HG02885 (cell line): ENCODE results near the gene TEKT5.

ENCODE experiments used
- ATAC-seq: cut with Tn5 transposase; IDR thresholded peaks from one replicate; pipeline ENCODE4 v1.9.1; 2021; ENCODE audit warnings: mild to moderate bottlenecking; ENCODE audit not compliant: unreplicated experiment, poor library complexity

The TEKT5 gene

GRCh38 chr16:10613785-10614485 is 80.8 kb downstream of the TEKT5 start:
- ATAC-seq, result no peak

GRCh38 chr16:10612649-10613179 is 82.0 kb downstream of the TEKT5 start:
- ATAC-seq, result no peak

GRCh38 chr16:10611825-10612342 is 82.8 kb downstream of the TEKT5 start:
- no peak for ATAC-seq

DNA sequence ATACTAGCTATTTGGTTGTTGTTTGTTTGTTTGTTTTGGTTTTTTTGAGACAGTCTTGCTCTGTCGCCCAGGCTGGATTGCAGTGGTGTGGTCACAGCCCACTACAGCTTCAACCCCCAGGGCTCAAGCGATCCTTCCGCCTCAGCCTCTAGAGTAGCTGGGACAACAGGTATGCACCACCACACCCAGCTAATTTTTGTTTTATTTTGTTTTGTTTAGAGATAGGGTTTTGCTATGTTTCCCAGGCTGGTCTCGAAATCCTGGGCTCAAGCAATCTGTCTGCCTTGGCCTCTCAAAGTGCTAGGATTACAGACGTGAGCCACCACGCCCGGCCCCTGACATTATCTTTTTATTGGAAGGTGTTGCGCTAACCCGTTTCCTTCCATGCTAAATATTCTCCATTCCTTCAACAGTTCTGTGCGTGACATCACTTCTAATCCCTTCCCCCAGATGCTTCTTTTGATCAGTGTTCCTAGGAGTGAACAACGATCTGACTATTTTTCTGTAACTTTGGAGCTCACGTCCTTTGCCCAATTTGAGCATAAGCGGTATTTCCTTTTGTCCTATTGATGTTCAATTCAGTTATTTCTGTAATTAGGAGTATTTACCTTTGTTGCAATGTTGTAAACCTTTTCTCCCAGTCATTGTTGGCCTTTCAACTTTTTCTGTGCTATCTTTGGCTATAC is 84.1 kb downstream of the TEKT5 start:
- no peak for ATAC-seq

DNA sequence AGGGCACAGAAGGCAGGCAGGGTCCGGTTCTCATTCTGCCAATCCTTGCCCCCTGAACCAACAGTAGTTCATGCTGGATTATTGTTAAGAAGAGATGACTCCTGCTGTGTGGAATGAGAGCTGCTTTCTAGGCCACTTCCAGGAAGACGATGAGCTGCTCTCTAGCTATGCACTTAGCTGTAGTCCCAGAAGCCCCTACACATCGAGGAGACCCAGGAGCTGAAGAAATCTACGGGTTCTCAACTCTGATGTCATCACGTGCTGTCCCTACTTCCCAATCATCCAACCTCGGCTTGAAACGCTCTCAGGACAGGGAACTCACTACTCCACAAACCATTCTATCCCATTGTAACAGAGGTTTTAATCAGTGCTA is 85.3 kb downstream of the TEKT5 start:
- no peak for ATAC-seq

GRCh38 chr16:10608687-10609401 is 85.9 kb downstream of the TEKT5 start:
- ATAC-seq, result no peak

GRCh38 chr16:10607157-10607556 is 87.6 kb downstream of the TEKT5 start:
- no peak for ATAC-seq

GRCh38 chr16:10606607-10607006 is 88.1 kb downstream of the TEKT5 start:
- ATAC-seq, result no peak

- ATAC-seq, result no peak
These were observed 89.1 kb downstream of the TEKT5 start for GRCh38 chr16:10605636-10606035.

DNA sequence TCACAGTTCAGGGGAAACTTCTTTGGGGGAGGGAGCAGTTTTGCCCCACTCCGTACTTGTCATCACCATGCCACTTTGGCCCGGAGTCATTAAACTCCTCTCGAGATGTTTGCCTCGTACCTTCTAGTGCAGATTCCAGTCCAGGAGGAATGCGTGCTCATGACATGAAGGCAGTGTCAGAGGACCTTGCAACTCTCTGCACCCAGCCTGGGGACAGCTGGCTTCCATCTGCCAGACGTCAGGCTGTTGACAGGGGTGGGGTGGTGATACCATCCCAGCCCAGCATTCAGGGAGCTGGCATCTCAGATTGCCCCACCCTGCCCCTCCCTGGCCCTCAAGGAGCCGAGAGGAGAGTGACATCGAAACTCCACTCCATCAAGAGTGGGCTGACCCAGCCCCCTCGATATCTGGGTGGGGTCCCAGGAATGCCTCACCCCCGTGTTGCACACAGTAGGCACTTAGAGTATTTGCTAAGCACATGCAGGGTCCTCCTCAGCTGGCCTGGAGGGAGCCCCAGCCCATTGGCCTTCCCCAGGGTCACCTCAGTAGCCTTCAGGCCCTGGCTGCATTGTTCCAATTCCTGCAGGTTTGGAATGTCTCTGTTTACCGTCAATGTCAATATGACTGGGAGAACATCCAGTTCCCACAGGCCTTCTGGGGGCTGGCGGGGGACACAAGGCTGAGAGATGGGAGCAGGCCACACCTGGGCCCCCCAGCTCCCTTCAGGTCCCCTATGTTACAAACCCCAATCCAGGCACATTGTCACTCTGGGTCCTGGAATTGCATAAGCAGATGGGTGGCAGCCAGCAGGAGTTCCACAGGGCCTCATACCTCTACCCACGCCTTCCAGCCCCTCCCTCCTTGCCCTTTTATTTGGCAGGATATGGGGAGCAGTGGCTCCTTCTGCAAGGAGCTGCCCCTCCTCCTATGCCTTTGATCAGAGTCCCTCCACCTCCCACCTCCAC is 93.0 kb downstream of the TEKT5 start:
- ATAC-seq, result no peak

DNA sequence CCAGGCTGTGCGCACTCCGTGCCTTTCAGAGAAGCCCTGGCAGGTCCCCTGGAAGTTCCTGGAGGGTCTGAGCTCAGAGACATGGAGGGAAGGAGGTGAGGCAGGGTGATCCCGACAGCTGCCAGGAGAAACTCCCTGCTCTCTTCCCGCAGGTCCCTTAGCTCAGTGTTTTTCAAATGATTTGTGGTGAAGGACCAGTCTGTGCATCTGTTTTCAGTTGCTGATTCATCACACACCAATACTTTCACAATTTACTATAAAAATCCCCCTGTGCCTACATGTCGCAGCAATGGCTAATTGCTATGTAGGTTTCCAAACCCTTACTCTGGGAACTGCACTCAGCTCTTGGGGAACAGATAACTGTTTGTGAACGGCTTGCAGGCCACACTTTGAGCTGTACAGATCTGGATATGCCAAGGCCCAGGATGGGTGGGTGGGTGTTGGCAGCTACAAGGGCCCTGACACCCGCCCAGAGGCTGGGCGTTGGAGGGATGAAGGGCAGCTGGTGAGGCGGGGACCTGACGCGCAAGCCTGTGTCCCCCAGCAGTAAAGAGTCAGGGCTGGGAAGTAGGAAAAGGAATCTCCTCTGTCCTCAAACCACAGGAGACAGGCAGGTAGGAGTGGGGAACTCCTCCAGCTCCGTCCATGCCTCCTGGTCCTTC is 93.8 kb downstream of the TEKT5 start:
- ATAC-seq, result no peak

GRCh38 chr16:10599626-10600025 is 95.1 kb downstream of the TEKT5 start:
- peak; percentile 40 for ATAC-seq

- no peak for ATAC-seq
These were observed 96.6 kb downstream of the TEKT5 start for GRCh38 chr16:10598157-10598556.

DNA sequence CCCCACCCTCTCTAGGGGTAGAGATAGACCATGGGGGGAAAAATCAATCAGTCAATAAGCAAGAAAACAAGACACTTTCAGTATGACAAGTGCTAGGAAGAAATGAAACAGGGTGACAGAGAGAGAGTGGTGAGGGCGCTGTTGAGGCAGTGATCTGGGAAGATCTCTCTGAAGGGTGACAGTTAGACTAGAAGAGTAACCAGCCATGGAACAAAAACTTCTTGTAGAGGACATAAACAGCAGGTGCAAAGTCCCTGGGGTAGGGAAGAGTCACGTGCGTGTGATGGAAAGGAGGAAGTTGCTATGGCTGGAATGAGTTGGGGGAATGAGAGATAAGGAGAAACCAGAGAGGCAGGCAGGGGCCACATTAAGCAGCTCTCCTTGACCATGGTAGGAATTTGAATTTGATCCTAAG is 97.5 kb downstream of the TEKT5 start:
- ATAC-seq, result no peak

DNA sequence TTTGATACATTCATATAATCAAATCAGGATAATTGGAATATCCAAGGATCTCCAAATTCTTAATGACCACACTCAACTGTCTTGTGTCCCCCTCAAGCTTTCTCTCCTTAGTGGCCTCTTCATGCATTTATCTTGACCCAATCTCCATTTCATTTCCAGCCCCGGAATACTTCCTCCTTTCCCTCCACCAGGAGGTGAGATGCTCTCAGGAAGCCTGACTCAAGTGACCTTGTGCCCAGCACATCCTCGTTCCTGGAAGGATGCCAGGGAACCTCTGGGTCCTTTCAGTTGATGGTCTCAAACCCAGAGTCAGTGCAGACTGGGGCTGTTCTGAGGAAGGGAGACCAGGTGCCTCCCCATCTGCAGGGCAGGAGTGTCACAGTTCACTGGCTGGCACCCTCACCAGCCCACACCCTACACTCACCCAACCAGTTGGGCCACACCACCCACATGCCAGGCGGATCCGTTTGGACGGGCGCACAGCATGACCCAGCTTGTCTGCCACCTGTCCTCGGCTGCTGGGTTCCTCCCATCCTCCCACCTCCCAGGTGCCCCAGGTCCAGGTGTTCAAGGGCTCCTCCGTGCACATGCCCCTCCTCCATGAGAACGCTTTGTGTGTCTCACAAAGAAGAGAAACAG is 100.3 kb downstream of the TEKT5 start:
- ATAC-seq, result no peak

DNA sequence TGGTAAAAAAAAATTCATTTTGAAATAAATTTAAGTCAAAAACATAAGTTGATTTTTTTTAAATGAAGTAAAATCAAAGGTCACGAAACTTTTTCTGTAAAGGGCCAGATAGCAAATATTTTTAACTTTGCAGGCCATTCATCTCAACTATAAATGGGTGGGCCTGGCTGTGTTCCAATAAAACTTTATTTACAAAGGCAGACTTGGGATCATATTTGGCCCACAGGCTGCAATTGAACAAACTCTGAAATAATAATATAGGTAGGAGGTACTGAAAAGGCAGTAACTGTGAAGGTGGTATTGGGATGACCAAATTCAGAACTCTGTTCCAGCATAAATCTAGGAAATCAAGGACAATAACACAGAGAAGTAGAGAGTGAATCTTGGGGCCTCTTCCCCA is 102.1 kb downstream of the TEKT5 start:
- no peak for ATAC-seq

DNA sequence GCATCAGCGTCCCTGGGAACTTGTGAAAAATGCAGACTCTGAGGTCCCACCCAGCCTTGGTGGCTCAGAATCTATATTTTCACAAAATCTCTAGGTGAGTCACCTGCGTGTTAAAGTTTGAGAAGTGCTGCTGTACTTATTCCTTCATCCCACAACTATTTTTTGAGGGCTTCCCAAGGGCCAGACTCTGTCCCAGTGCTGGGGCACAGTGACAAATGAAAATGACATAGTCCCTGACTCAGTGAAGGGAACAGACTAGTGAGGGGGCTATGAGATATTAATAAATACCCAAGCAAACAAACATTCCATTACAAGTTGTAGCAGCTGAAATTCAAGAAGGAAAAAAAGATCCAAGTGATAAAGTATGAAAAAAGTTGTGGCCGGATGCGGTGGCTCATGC is 104.4 kb downstream of the TEKT5 start:
- no peak for ATAC-seq

DNA sequence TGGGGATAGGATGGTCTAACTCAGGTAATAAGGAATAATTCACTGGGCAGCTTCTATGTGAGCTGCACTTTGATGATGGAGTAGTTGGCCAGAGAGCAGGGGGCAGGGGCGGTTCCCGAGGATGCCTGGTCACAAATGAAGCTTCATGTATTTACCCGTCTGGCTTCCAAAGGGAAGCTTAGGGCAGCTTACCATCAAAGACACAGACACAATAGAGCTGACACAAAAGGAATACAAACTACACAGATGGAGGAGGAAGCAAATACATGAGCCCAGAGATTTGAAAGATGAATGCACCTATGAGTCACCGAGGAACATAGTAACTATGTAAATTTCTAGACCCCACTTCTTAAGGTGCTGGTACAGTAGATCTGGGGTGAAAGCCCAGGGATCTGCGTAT is 105.6 kb downstream of the TEKT5 start:
- no peak for ATAC-seq

DNA sequence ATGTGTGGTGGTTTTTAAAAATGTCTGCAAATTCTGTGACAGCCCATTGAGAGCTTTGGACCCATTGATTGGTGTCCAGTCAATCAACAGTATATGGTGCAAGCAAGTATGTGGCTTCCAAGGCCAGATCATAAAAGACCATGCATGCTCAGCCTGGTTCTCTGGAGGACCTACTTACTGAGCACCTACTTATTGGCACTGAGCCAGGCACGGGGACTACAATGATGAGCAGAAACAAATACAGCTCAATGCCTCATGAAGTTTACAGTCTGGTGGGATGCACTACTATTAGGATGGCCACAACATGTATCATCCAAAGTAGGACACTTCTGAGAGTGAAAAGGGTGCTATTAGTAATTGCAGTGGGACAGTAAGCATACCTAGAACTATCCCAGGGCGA is 107.1 kb downstream of the TEKT5 start:
- no peak for ATAC-seq
